HepG2 (cell line): ENCODE results near the gene HBM.

ENCODE experiments used
- MAFK ChIP-seq, 2 experiments: IDR thresholded peaks in 1 of 2; conservative IDR thresholded peaks in 1 of 2; 2 replicates each; pipeline ENCODE4 v1.6.1; 2011; ENCODE audit warnings: improper control_type of control experiment in 2 of 2, low read length in 2 of 2
- NAIF1 ChIP-seq: sonication (generic); formaldehyde crosslinking; IDR thresholded peaks from 2 replicates; pipeline ENCODE4 v1.5.0; 2020; ENCODE audit warnings: mild to moderate bottlenecking, missing genetic modification reagents, borderline replicate concordance
- TF ChIP-seq, protein P1 (sequence below): sonication (generic); formaldehyde crosslinking; IDR thresholded peaks from 2 replicates; pipeline ENCODE4 v1.5.0; 2020; ENCODE audit warnings: mild to moderate bottlenecking, missing genetic modification reagents, moderate library complexity
- TF ChIP-seq, protein P2 (sequence below): sonication (generic); formaldehyde crosslinking; IDR thresholded peaks from 2 replicates; pipeline ENCODE4 v1.8.1; 2023; ENCODE audit warnings: missing genetic modification reagents, inconsistent platforms, borderline replicate concordance

DNA sequence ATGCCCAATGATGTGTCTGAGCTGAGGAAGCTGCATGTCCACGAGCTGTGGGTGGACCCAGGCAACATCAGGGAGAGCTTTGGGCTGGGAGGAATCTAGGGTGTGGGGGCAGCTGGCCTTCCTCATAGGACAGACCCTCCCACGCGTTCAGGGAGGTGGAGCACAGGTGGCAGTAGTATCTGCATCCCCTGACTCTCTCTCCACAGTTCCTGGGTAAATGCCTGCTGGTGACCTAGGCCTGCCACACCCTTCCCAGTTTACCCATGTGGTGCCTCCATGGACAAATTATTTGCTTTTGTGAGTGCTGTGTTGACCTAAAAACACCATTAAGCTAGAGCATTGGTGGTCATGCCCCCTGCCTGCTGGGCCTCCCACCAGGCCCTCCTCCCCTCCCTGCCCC lies 3.2 kb downstream of the HBM start:
- TF ChIP-seq, protein P1, sequence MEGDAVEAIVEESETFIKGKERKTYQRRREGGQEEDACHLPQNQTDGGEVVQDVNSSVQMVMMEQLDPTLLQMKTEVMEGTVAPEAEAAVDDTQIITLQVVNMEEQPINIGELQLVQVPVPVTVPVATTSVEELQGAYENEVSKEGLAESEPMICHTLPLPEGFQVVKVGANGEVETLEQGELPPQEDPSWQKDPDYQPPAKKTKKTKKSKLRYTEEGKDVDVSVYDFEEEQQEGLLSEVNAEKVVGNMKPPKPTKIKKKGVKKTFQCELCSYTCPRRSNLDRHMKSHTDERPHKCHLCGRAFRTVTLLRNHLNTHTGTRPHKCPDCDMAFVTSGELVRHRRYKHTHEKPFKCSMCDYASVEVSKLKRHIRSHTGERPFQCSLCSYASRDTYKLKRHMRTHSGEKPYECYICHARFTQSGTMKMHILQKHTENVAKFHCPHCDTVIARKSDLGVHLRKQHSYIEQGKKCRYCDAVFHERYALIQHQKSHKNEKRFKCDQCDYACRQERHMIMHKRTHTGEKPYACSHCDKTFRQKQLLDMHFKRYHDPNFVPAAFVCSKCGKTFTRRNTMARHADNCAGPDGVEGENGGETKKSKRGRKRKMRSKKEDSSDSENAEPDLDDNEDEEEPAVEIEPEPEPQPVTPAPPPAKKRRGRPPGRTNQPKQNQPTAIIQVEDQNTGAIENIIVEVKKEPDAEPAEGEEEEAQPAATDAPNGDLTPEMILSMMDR (CRISPR knock-in tag) = no peak
- TF ChIP-seq MAFK (conservative IDR thresholded peaks at IDR 0.05 in 1 of 2, IDR thresholded peaks at IDR 0.05 in 1 of 2; ENCODE audit: low read length in 2 of 2) (no peak), NAIF1 (CRISPR knock-in tag) (no peak)
- TF ChIP-seq, protein P2, sequence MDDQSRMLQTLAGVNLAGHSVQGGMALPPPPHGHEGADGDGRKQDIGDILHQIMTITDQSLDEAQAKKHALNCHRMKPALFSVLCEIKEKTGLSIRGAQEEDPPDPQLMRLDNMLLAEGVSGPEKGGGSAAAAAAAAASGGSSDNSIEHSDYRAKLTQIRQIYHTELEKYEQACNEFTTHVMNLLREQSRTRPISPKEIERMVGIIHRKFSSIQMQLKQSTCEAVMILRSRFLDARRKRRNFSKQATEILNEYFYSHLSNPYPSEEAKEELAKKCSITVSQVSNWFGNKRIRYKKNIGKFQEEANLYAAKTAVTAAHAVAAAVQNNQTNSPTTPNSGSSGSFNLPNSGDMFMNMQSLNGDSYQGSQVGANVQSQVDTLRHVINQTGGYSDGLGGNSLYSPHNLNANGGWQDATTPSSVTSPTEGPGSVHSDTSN = no peak
